GM10266 (cell line): ENCODE measurements around the gene MRTO4.
"Not testable (repeated sequence)": the region's sequence is repeated elsewhere in the genome, so short reads cannot be mapped to it uniquely, and the experiment has no call there.

Experiments
- DNase-seq: peaks from one replicate; pipeline ENCODE4 v3.0.0; 2012; ENCODE audit errors: extremely low spot score
- CTCF ChIP-seq: IDR thresholded peaks from 2 replicates; pipeline ENCODE4 v1.5.1; 2012; ENCODE audit warnings: mild to moderate bottlenecking, low read depth; ENCODE audit not compliant: control insufficient read depth, insufficient read depth; ENCODE audit errors: missing control alignments

The MRTO4 gene

GRCh38 chr1:19254416-19254815 lies 2.8 kb downstream of the MRTO4 start:
- TF ChIP-seq CTCF: no peak
- DNase-seq: no peak

GRCh38 chr1:19255288-19255687 lies 3.7 kb downstream of the MRTO4 start:
- DNase-seq: no peak
- TF ChIP-seq CTCF: no peak

GRCh38 chr1:19256301-19256700 lies 4.7 kb downstream of the MRTO4 start:
- not testable (repeated sequence) for DNase-seq

- TF ChIP-seq CTCF: no peak
- DNase-seq: no peak
Measured at GRCh38 chr1:19257178-19257914, 5.7 kb downstream of the MRTO4 start.

- TF ChIP-seq CTCF: no peak
Measured at GRCh38 chr1:19258353-19258752, 6.7 kb downstream of the MRTO4 start.

GRCh38 chr1:19260211-19261138 lies 8.9 kb downstream of the MRTO4 start:
- DNase-seq: no peak

More at GRCh38 chr1:19258353-19258752, 6.7 kb downstream of the MRTO4 start:
- DNase-seq: no peak

GRCh38 chr1:19262047-19262446 lies 10.4 kb downstream of the MRTO4 start:
- no peak for DNase-seq
- no peak for TF ChIP-seq CTCF

More at GRCh38 chr1:19260211-19261138, 8.9 kb downstream of the MRTO4 start:
- TF ChIP-seq CTCF: no peak
